OCI-LY7 (cell line): ENCODE measurements around the gene WDR38. TPM values are rescaled to one million over a fixed set of nuclear protein-coding genes. Genes with fewer than 3 reads are reported as not detected.

Experiments
- BruUV-seq: library from RNA; stranded (reverse); fragments of 400-500 nt; replicated peaks from 2 replicates; lab custom pipeline; 2021; lab: Mats Ljungman, UMichigan
- CTCF ChIA-PET: fragments of 300-600 bp; sonication (Branson Sonifier 250); formaldehyde crosslinking; loops from one replicate; lab custom pipeline; 2022; ENCODE audit warnings: antibody characterized with exemption; ENCODE audit not compliant: unreplicated experiment; lab: Charles Lee
- POLR2A ChIA-PET: fragments of 300-600 bp; sonication (Branson Sonifier 250); formaldehyde crosslinking; loops from one replicate; lab custom pipeline; 2022; ENCODE audit warnings: antibody characterized with exemption; lab: Charles Lee
- DNase-seq: peaks from one replicate; pipeline ENCODE4 v3.0.0-alpha.2; 2015; ENCODE audit warnings: low spot score
- H2AFZ ChIP-seq: fragments of 200-600 bp; sonication (generic), shearing (Covaris generic); 2 replicates; pipeline ENCODE4 v1.6.1; 2014; ENCODE audit warnings: mild to moderate bottlenecking, antibody characterized with exemption, low read length, moderate library complexity
- H3K27ac ChIP-seq: fragments of 200-600 bp; sonication (generic); 2 replicates; pipeline ENCODE4 v1.5.1; 2014; ENCODE audit warnings: mixed run types, low read depth, mild to moderate bottlenecking, moderate library complexity, low read length, inconsistent platforms; ENCODE audit not compliant: poor library complexity, severe bottlenecking
- H3K36me3 ChIP-seq: fragments of 200-600 bp; sonication (generic); 2 replicates; pipeline ENCODE4 v1.6.1; 2014; ENCODE audit warnings: mild to moderate bottlenecking, antibody characterized with exemption, low read length, moderate library complexity, mixed read lengths; ENCODE audit not compliant: insufficient read depth
- H3K4me1 ChIP-seq: fragments of 200-600 bp; sonication (generic); 2 replicates; pipeline ENCODE4 v1.5.1; 2014; ENCODE audit warnings: mild to moderate bottlenecking, low read length; ENCODE audit not compliant: insufficient read depth, poor library complexity, severe bottlenecking
- H3K4me2 ChIP-seq: fragments of 200-600 bp; sonication (generic); 2 replicates; pipeline ENCODE4 v1.6.1; 2014; ENCODE audit warnings: mild to moderate bottlenecking, low read length
- H3K4me3 ChIP-seq: fragments of 200-600 bp; sonication (generic); 2 replicates; pipeline ENCODE4 v1.5.1; 2014; ENCODE audit warnings: mild to moderate bottlenecking, low read depth, low read length; ENCODE audit not compliant: poor library complexity, severe bottlenecking
- H3K79me2 ChIP-seq: fragments of 200-600 bp; sonication (generic); 2 replicates; pipeline ENCODE4 v1.6.1; 2016; ENCODE audit warnings: low read depth, mild to moderate bottlenecking, low read length, moderate library complexity, mixed read lengths; ENCODE audit not compliant: insufficient read depth
- H3K9me2 ChIP-seq: fragments of 200-600 bp; sonication (generic); 2 replicates; pipeline ENCODE4 v1.6.1; 2016; ENCODE audit warnings: mild to moderate bottlenecking, low read length, mixed read lengths; ENCODE audit not compliant: insufficient read depth
- H3K9me3 ChIP-seq: fragments of 200-600 bp; sonication (generic); 2 replicates; pipeline ENCODE4 v1.6.1; 2014; ENCODE audit warnings: mild to moderate bottlenecking, mixed run types, low read length, mixed read lengths
- H4K20me1 ChIP-seq: fragments of 200-600 bp; sonication (generic); 2 replicates; pipeline ENCODE4 v1.6.1; 2014; ENCODE audit warnings: mild to moderate bottlenecking, antibody characterized with exemption, low read length, moderate library complexity, mixed read lengths; ENCODE audit not compliant: insufficient read depth
- EZH2phosphoT487 ChIP-seq: fragments of 200-600 bp; sonication (generic); IDR thresholded peaks from 2 replicates; pipeline ENCODE4 v1.6.1; 2018; ENCODE audit warnings: low read depth, borderline replicate concordance, mild to moderate bottlenecking, mixed run types, antibody characterized with exemption, low read length, moderate library complexity, mixed read lengths
- intact Hi-C: fragments of 100-400 bp; cut with micrococcal nuclease; formaldehyde crosslinking; loops from one replicate; pipeline ENCODE4 v1.10.0; 2022; ENCODE audit not compliant: unreplicated experiment
- total RNA-seq, 2 experiments: library from RNA; depleted of rRNA in 1 of 2; stranded (reverse); fragments of >200 nt in 1 of 2; shearing (Covaris generic) in 1 of 2; gene quantifications; 2 replicates each; pipeline ENCODE4 v1.2.3, GENCODE V29; 2014 to 2022
- TF ChIP-seq, protein P1 (sequence below): fragments of 200-600 bp; sonication (generic); conservative IDR thresholded peaks from 2 replicates; pipeline ENCODE4 v1.5.1; 2014; ENCODE audit warnings: mild to moderate bottlenecking, antibody characterized with exemption, low read length, moderate library complexity, mixed read lengths

Gene WDR38
- total RNA-seq, 2 experiments from 2014 or later = not detected

DNA sequence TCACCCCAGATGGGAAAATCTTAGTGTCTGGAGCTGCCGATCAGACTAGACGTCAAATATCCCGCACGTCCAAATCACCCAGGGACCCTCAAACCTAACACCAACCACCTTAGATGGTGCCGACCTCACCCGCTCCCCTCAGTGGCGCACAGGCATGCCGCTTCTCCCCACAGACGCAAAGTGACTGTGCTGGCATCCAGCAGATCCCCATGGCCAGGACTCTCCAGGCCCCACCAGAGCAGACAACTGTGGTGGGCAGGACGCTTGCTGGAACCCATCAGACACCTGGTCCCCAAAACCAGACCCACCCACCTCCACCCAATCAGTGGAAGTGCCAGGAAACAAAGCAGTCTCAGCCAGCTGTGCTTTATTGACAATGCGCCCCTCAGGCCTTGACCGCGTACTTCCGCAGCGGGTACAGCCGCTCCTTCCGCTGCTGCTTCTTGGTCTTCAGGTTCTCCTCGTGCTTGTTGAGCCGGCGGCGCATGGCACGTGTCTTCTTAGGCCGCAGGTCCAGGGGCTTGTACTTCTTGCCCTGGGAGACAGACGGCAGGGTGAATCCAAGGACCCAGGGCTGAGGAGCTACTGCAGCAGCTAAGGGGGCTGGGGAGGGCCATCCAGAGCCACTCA, 4.4 kb downstream of the WDR38 start:
- no TSS peak for BruUV-seq
- DNase-seq = no peak
- H3K27ac ChIP-seq = no peak overlapping the region
- no peaks in the 10 kb centered on the region for H3K9me3 ChIP-seq
- H3K79me2 ChIP-seq = peaks cover 32% of the 10 kb centered on the region
- H3K9me2 ChIP-seq = no peaks in the 10 kb centered on the region
- ChIA-PET CTCF (no interaction called here), POLR2A (no interaction called here)
- peaks cover 25% of the 10 kb centered on the region for H4K20me1 ChIP-seq
- H3K4me1 ChIP-seq = peaks cover 30% of the 10 kb centered on the region
- H2AFZ ChIP-seq = no peak overlapping the region
- TF ChIP-seq, protein P1, sequence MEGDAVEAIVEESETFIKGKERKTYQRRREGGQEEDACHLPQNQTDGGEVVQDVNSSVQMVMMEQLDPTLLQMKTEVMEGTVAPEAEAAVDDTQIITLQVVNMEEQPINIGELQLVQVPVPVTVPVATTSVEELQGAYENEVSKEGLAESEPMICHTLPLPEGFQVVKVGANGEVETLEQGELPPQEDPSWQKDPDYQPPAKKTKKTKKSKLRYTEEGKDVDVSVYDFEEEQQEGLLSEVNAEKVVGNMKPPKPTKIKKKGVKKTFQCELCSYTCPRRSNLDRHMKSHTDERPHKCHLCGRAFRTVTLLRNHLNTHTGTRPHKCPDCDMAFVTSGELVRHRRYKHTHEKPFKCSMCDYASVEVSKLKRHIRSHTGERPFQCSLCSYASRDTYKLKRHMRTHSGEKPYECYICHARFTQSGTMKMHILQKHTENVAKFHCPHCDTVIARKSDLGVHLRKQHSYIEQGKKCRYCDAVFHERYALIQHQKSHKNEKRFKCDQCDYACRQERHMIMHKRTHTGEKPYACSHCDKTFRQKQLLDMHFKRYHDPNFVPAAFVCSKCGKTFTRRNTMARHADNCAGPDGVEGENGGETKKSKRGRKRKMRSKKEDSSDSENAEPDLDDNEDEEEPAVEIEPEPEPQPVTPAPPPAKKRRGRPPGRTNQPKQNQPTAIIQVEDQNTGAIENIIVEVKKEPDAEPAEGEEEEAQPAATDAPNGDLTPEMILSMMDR = no peak
- no peak for TF ChIP-seq EZH2phosphoT487
- no peak overlapping the region for H3K4me3 ChIP-seq
- H3K36me3 ChIP-seq = peaks cover 57% of the 10 kb centered on the region
- H3K4me2 ChIP-seq = no peak overlapping the region
- intact Hi-C loops = loop anchor here (10.0 kb wide), 1 partner anchor 517 kb away; no protein-coding TSS in a partner anchor

DNA sequence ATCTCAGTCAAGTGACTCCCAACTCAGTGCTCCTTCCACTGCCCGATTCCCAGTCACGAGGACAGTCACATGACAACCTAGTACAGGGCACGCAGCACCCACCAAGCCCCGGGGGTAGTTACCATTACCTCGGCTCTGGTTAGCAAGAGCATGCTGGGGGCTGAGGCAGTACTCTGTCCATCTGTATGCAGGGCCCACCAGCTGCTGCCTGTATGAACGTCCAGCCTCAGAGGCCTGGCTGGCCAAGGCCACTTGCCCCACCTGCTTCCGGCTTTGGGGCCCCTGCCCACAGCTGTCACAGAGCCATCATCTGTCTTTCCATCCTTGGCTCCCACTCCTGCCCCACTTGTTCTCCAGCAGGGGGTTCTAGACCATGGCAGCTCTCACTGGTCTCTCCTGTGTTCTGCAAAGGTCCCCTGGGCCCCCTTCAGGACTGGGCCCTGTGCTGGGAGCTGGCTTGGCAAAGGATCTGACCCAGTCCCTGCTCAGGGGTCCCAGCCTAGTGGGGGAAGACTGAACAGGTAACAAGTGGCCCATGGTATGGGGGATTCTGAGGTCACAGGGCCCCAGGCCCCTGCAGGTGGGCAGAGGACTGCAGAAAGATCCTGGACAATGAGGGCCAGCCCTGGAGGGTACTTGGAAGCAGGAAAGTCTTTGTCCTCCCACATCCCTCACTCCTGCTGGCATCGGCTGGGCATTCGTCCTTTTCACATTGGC, 5.2 kb downstream of the WDR38 start:
- no peaks in the 10 kb centered on the region for H3K9me2 ChIP-seq
- H4K20me1 ChIP-seq = peaks cover 25% of the 10 kb centered on the region
- H3K9me3 ChIP-seq = no peaks in the 10 kb centered on the region
- peak overlapping the region; percentile 92 for H3K4me2 ChIP-seq
- H3K27ac ChIP-seq = no peak overlapping the region
- TF ChIP-seq, protein P1 = peak; percentile 40; the same call in 1 of the 2 replicates
- TF ChIP-seq EZH2phosphoT487 = no peak
- BruUV-seq = no TSS peak
- POLR2A ChIA-PET = interaction anchor here (0.9 kb wide), 1 partner anchor 91 kb away, joined by 3 read pairs; no protein-coding TSS in a partner anchor
- H3K36me3 ChIP-seq = peaks cover 57% of the 10 kb centered on the region
- H3K4me3 ChIP-seq = peak overlapping the region; percentile 94
- peaks cover 35% of the 10 kb centered on the region for H3K79me2 ChIP-seq
- no peak overlapping the region for H2AFZ ChIP-seq
- intact Hi-C loops = loop anchor here (10.0 kb wide), 1 partner anchor 516 kb away; no protein-coding TSS in a partner anchor
- no peak for DNase-seq
- peaks cover 32% of the 10 kb centered on the region for H3K4me1 ChIP-seq
- CTCF ChIA-PET = no interaction called here
